Measurements from ENCODE around the gene IFITM5.

GRCh38 chr11:297586-298405, 1.5 kb downstream of the IFITM5 start:
- TF ChIP-seq RFX5 (IDR thresholded peaks at IDR 0.05; ENCODE audit: low read depth, low read length) (no peak), CTCF (conservative IDR thresholded peaks at IDR 0.05; ENCODE audit: low read depth, low read length) (no peak), CEBPB (IDR thresholded peaks at IDR 0.05; ENCODE audit: low read depth, low read length) (no peak), POLR2A (IDR thresholded peaks at IDR 0.05; ENCODE audit: low read depth, low read length) (no peak)
